ENCODE results near the gene ANXA8L1. TPM values are rescaled to one million over a fixed set of nuclear protein-coding genes. Genes with fewer than 3 reads are reported as not detected.
"Not testable (repeated sequence)": the region's sequence is repeated elsewhere in the genome, so short reads cannot be mapped to it uniquely, and the experiment has no call there.

ANXA8L1 gene
- polyA plus RNA-seq, 3 donors: 0.31 to 2.7 (median 1.5) TPM

- intact Hi-C loops (cut with micrococcal nuclease); H3K27ac Mint-ChIP-seq; H3K36me3 ChIP-seq (replicated peaks in 1 of 2; ENCODE audit: control insufficient read depth in 1 of 2, insufficient read depth in 2 of 2, low read length in 2 of 2); H3K4me3 ChIP-seq (replicated peaks in 1 of 3; ENCODE audit: low read depth in 2 of 3, low read length in 3 of 3); H3K4me2 ChIP-seq (replicated peaks; ENCODE audit: extremely low read depth, low read length, poor library complexity, severe bottlenecking); H3K36me3 Mint-ChIP-seq; H3K4me1 Mint-ChIP-seq; H3K79me2 ChIP-seq (ENCODE audit: insufficient read depth, low read length); H3K4me3 Mint-ChIP-seq; H3K27me3 Mint-ChIP-seq (ENCODE audit: low read depth in 3 of 3); H3K9me3 ChIP-seq (replicated peaks in 1 of 2; ENCODE audit: control insufficient read depth in 1 of 2, insufficient read depth in 1 of 2, low read length in 2 of 2); H3K4me1 ChIP-seq (ENCODE audit: control insufficient read depth in 1 of 2, insufficient read depth in 2 of 2, low read length in 2 of 2); H3K27ac ChIP-seq (ENCODE audit: low read depth in 1 of 2, low read length in 2 of 2); H3K9ac ChIP-seq (ENCODE audit: insufficient read depth, low read length, poor library complexity, severe bottlenecking); H3K9me3 Mint-ChIP-seq; H2AFZ ChIP-seq (ENCODE audit: insufficient read depth, low read depth, low read length, poor library complexity, severe bottlenecking); DNase-seq; H4K20me1 ChIP-seq (ENCODE audit: insufficient read depth, low read length); H3K27me3 ChIP-seq (ENCODE audit: control insufficient read depth in 2 of 2, insufficient read depth in 2 of 2, low read length in 2 of 2): not testable (repeated sequence)
- WGBS (ENCODE audit: insufficient coverage): 95% methylated on average over 4 of the region's 11 CpGs
These were observed 6.6 kb upstream of the ANXA8L1 start for GRCh38 chr10:46368956-46369355.

GRCh38 chr10:46374410-46374809 is 1.2 kb upstream of the ANXA8L1 start:
- whole genome bisulfite sequencing (ENCODE audit: insufficient coverage): no CpG with 5 or more reads among the region's 3 CpGs
- not testable (repeated sequence) for H3K9me3 Mint-ChIP-seq

DNA sequence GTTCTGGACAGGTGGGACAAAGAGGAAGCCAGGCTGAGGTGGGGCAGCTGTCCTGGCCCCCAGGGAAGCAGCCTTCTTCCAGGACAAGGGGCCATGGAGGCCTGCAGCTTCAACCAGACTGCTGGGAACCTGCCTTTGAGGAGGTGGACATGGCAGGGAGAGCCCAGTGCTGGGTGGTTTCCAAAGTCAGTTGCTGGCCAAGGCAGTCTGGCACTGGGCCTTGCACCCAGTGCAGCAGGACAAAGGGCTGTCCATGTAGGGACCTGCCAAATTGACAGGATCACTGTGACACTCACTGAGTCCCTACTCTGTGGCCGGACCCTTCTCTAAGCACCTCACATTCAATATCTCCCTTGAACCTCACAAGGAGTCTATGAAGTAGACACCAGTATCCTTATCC is 1.4 kb downstream of the ANXA8L1 start:
- H3K27me3 Mint-ChIP-seq (ENCODE audit: low read depth in 3 of 3); H4K20me1 ChIP-seq (ENCODE audit: insufficient read depth, low read length); H3K79me2 ChIP-seq (ENCODE audit: insufficient read depth, low read length); H3K27ac Mint-ChIP-seq; H3K4me2 ChIP-seq (replicated peaks; ENCODE audit: extremely low read depth, low read length, poor library complexity, severe bottlenecking); H3K4me3 ChIP-seq (replicated peaks in 1 of 3; ENCODE audit: low read depth in 2 of 3, low read length in 3 of 3); DNase-seq; H3K4me1 Mint-ChIP-seq; H3K27ac ChIP-seq (ENCODE audit: low read depth in 1 of 2, low read length in 2 of 2); H3K36me3 ChIP-seq (replicated peaks in 1 of 2; ENCODE audit: control insufficient read depth in 1 of 2, insufficient read depth in 2 of 2, low read length in 2 of 2); H3K4me3 Mint-ChIP-seq; H3K36me3 Mint-ChIP-seq; H3K27me3 ChIP-seq (ENCODE audit: control insufficient read depth in 2 of 2, insufficient read depth in 2 of 2, low read length in 2 of 2); intact Hi-C loops (cut with micrococcal nuclease); H3K9ac ChIP-seq (ENCODE audit: insufficient read depth, low read length, poor library complexity, severe bottlenecking); H3K9me3 ChIP-seq (replicated peaks in 1 of 2; ENCODE audit: control insufficient read depth in 1 of 2, insufficient read depth in 1 of 2, low read length in 2 of 2); H3K4me1 ChIP-seq (ENCODE audit: control insufficient read depth in 1 of 2, insufficient read depth in 2 of 2, low read length in 2 of 2); H3K9me3 Mint-ChIP-seq; H2AFZ ChIP-seq (ENCODE audit: insufficient read depth, low read depth, low read length, poor library complexity, severe bottlenecking): not testable (repeated sequence)
- no CpG with 5 or more reads among the region's 1 CpG for WGBS (ENCODE audit: insufficient coverage)

More at GRCh38 chr10:46374410-46374809, 1.2 kb upstream of the ANXA8L1 start:
- intact Hi-C loops (cut with micrococcal nuclease); H3K4me3 ChIP-seq (replicated peaks in 1 of 3; ENCODE audit: low read depth in 2 of 3, low read length in 3 of 3); H3K9ac ChIP-seq (ENCODE audit: insufficient read depth, low read length, poor library complexity, severe bottlenecking); H3K9me3 ChIP-seq (replicated peaks in 1 of 2; ENCODE audit: control insufficient read depth in 1 of 2, insufficient read depth in 1 of 2, low read length in 2 of 2); H3K79me2 ChIP-seq (ENCODE audit: insufficient read depth, low read length); H3K4me1 ChIP-seq (ENCODE audit: control insufficient read depth in 1 of 2, insufficient read depth in 2 of 2, low read length in 2 of 2); H2AFZ ChIP-seq (ENCODE audit: insufficient read depth, low read depth, low read length, poor library complexity, severe bottlenecking); DNase-seq; H3K4me3 Mint-ChIP-seq; H3K27me3 ChIP-seq (ENCODE audit: control insufficient read depth in 2 of 2, insufficient read depth in 2 of 2, low read length in 2 of 2); H3K4me1 Mint-ChIP-seq; H3K4me2 ChIP-seq (replicated peaks; ENCODE audit: extremely low read depth, low read length, poor library complexity, severe bottlenecking); H3K36me3 Mint-ChIP-seq; H4K20me1 ChIP-seq (ENCODE audit: insufficient read depth, low read length); H3K27me3 Mint-ChIP-seq (ENCODE audit: low read depth in 3 of 3); H3K27ac ChIP-seq (ENCODE audit: low read depth in 1 of 2, low read length in 2 of 2); H3K36me3 ChIP-seq (replicated peaks in 1 of 2; ENCODE audit: control insufficient read depth in 1 of 2, insufficient read depth in 2 of 2, low read length in 2 of 2); H3K27ac Mint-ChIP-seq: not testable (repeated sequence)

DNA sequence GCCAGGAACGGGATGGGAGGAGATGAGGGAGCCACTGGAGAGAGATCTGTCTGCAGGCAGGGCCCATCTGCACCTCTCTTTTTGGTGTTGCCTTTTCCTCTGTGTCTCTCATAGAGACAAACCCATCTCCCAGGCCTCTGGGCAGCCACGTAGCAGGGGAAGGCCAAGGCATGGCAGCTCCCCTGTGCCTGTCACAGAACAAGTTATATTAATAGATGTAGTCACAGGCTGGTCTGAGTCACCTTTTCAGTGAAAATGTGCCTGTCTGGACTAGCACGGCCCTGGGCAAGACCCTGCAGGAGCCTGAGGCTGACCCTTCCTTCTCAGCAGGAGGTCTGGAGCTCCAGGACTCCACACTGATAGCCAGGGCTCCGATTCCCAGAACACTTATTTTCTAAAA is 2.1 kb downstream of the ANXA8L1 start:
- H3K27me3 Mint-ChIP-seq (ENCODE audit: low read depth in 3 of 3); H4K20me1 ChIP-seq (ENCODE audit: insufficient read depth, low read length); intact Hi-C loops (cut with micrococcal nuclease): not testable (repeated sequence)

More for the DNA sequence above, 2.1 kb downstream of the ANXA8L1 start:
- H3K4me3 ChIP-seq (replicated peaks in 1 of 3; ENCODE audit: low read depth in 2 of 3, low read length in 3 of 3); H3K9me3 Mint-ChIP-seq; H3K27ac Mint-ChIP-seq; H3K36me3 Mint-ChIP-seq; H3K9ac ChIP-seq (ENCODE audit: insufficient read depth, low read length, poor library complexity, severe bottlenecking); DNase-seq; H2AFZ ChIP-seq (ENCODE audit: insufficient read depth, low read depth, low read length, poor library complexity, severe bottlenecking); H3K27ac ChIP-seq (ENCODE audit: low read depth in 1 of 2, low read length in 2 of 2); H3K4me1 Mint-ChIP-seq; H3K36me3 ChIP-seq (replicated peaks in 1 of 2; ENCODE audit: control insufficient read depth in 1 of 2, insufficient read depth in 2 of 2, low read length in 2 of 2); H3K4me2 ChIP-seq (replicated peaks; ENCODE audit: extremely low read depth, low read length, poor library complexity, severe bottlenecking); H3K9me3 ChIP-seq (replicated peaks in 1 of 2; ENCODE audit: control insufficient read depth in 1 of 2, insufficient read depth in 1 of 2, low read length in 2 of 2); H3K4me1 ChIP-seq (ENCODE audit: control insufficient read depth in 1 of 2, insufficient read depth in 2 of 2, low read length in 2 of 2); H3K4me3 Mint-ChIP-seq; H3K27me3 ChIP-seq (ENCODE audit: control insufficient read depth in 2 of 2, insufficient read depth in 2 of 2, low read length in 2 of 2); H3K79me2 ChIP-seq (ENCODE audit: insufficient read depth, low read length): not testable (repeated sequence)
- WGBS (ENCODE audit: insufficient coverage): no CpG with 5 or more reads among the region's 4 CpGs
